ENCODE measurements around the gene PSORS1C2.

Gene PSORS1C2

DNA sequence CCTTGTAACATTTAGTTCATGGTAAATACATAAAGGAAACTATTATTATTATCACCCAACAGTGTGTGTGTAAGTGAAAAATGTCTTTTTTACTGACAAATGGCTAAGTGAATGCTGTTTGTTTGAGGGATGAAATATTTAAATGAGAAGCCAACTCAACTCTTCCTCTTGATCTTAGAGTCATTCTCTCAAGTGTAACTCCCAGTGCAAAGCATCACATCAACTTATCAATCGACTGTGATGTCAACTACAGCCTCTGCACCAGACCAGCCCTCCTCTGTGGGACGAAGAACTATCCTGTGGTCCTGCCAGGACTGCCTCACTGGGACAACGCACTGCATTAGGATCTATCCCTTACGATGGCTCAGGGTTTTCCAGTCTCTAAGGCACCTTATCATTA, 31.8 kb downstream of the PSORS1C2 start:
- TF ChIP-seq, protein P1, sequence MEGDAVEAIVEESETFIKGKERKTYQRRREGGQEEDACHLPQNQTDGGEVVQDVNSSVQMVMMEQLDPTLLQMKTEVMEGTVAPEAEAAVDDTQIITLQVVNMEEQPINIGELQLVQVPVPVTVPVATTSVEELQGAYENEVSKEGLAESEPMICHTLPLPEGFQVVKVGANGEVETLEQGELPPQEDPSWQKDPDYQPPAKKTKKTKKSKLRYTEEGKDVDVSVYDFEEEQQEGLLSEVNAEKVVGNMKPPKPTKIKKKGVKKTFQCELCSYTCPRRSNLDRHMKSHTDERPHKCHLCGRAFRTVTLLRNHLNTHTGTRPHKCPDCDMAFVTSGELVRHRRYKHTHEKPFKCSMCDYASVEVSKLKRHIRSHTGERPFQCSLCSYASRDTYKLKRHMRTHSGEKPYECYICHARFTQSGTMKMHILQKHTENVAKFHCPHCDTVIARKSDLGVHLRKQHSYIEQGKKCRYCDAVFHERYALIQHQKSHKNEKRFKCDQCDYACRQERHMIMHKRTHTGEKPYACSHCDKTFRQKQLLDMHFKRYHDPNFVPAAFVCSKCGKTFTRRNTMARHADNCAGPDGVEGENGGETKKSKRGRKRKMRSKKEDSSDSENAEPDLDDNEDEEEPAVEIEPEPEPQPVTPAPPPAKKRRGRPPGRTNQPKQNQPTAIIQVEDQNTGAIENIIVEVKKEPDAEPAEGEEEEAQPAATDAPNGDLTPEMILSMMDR (IDR thresholded peaks at IDR 0.05; ENCODE audit: extremely low read depth, missing control alignments), result no peak
- no peak for DNase-seq (ENCODE audit: low spot score)

DNA sequence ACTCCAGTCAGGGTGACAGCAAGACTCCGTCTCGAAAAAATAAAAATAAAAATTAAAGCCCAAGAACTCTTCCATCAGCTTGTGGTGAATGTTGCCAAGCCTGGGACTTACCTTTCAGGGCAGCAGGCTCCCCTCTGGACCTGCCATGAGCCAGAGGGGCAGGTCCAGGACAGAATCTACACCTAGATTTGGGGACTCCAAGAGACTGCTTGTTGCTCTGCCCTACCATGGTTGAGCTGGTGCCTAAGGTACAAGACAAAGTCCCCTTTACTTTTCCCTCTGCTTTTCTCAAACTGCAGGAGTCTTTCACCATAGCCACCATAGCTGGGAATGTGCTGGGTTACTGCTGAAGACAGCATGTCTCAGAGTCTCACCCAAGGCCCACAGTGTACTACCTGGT, 35.7 kb downstream of the PSORS1C2 start:
- TF ChIP-seq, protein P1 (IDR thresholded peaks at IDR 0.05; ENCODE audit: extremely low read depth, missing control alignments), result no peak
- DNase-seq (ENCODE audit: low spot score), result no peak

DNA sequence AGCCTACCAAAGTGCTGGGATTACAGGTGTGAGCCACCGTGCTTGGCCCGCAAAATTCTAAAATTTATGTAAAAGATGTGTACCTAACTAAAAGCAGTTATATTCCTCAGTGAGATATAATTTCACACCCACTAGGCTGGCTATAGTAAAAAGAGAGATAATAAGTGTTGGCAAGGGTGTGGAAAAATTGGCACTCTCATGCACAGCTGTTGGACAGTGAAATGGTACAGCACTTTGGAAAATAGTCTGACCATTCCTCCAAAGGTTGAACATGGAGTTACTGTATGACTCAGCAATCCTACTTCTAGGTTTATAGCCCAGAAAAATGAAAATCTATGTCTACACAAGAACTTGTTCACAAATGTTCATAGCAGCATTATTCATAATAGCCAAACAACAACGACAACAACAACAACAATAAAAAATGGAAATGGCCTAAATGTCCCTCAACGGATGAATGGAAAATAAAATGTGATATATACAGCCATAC, 40.4 kb downstream of the PSORS1C2 start:
- TF ChIP-seq, protein P1 (IDR thresholded peaks at IDR 0.05; ENCODE audit: extremely low read depth, missing control alignments), result no peak
- DNase-seq (ENCODE audit: low spot score), result no peak

DNA sequence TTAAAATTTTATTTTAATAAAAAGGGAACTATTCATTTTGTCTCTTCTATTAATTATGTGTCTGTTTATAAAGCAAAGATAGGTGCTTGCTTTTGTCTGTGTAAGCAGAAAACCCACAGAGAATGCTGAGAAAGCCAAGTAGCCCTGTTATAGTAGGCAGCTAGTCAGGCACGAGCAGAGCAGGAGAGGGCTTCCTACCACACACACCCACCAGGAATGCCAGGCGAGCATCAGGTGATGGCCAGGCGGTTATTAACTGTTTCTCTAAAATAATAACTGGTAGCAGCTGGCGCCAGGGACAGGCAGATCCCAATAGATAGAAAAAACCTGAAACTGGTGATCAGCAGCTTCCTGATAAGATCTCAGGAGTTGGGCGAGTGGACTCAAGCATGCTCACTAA, 42.2 kb downstream of the PSORS1C2 start:
- TF ChIP-seq, protein P1 (IDR thresholded peaks at IDR 0.05; ENCODE audit: extremely low read depth, missing control alignments), result no peak
- DNase-seq (ENCODE audit: low spot score), result no peak

DNA sequence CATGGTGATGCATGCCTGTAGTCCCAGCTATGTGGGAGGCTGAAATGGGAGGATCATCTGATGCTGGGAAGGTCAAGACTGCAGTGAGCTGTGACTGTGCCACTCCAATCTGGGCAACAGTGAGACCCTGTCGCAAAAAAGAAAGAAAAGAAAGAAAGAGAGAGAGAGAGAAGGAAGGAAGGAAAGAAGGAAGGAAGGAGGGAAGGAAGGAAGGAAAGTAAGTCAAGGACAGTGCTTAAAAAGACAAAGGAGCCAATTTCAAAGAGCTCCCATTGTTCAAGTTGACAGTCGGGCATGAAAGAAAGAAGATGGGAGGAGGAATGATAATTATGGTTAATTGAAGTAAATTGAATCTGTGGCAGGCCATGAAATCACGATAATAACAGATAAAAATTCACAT, 42.7 kb downstream of the PSORS1C2 start:
- DNase-seq (ENCODE audit: low spot score), result no peak
- TF ChIP-seq, protein P1 (IDR thresholded peaks at IDR 0.05; ENCODE audit: extremely low read depth, missing control alignments), result no peak

DNA sequence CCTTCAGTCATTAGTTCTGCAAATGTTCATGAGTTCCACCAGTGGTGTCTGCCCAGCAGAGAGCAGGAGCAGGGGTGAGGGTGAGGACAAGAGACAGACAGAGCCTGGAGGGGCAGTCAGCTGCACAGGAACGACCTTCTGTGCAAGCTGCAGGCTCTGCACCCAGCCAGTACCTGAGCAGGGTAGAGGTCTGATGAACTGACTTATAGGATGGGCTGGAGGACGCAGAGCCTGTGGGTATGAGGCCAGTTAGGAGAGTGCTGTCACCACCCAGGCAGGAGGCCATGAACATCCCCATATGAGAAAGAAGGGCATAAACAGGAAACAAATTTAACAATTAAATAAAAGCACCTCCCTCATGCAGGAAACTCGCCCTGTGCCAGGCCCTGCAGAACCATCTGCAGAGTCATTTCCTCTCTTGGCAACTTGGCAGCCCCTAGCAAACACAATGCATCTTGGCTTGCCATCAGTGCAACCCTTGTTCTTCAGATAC, 44.4 kb downstream of the PSORS1C2 start:
- DNase-seq (ENCODE audit: low spot score), result no peak
- TF ChIP-seq, protein P1 (IDR thresholded peaks at IDR 0.05; ENCODE audit: extremely low read depth, missing control alignments), result no peak

DNA sequence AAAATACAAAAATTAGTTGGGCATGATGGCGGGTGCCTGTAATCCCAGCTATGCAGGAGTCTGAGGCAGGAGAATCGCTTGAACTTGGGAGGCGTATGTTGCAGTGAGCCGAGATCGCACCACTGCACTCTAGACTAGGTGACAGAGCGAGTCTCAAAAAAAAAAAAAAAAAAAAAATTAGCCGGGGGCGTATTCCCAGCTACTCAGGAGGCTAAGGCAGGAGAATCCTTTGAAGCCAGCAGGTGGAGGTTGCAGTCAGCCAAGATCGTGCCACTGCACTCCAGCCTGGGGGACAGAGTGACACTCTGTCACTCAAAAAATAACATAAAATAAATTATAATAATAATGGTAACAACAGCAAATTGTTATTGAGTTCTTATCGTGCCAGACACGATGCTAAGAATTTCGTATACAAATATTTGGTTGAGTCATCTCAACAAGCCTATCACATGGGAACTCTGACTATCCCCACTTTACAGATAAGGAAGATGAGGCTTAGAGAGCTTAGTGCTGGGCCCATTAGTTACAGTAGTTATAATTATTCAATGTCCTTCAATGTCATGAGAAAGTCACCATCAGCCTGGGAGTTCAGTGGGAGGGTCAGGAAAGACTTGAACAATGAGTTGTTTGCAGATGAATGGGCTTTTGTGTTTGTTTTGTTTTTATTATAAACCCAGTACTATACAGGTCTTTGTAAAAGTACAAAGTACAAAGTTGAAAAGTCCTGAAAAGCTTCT, 45.9 kb downstream of the PSORS1C2 start:
- no peak for DNase-seq (ENCODE audit: low spot score)
- TF ChIP-seq, protein P1 (IDR thresholded peaks at IDR 0.05; ENCODE audit: extremely low read depth, missing control alignments), result no peak
